NCI-H2227 treated with DMSO at 0.1 percent for 48 hours (cell line): ENCODE measurements around the gene HTT.
"Not testable (repeated sequence)": the region's sequence is repeated elsewhere in the genome, so short reads cannot be mapped to it uniquely, and the experiment has no call there.

Experiments
- DNase-seq: peaks from one replicate; lab custom pipeline; 2025; lab: John Stamatoyannopoulos, UW

The HTT gene

DNA sequence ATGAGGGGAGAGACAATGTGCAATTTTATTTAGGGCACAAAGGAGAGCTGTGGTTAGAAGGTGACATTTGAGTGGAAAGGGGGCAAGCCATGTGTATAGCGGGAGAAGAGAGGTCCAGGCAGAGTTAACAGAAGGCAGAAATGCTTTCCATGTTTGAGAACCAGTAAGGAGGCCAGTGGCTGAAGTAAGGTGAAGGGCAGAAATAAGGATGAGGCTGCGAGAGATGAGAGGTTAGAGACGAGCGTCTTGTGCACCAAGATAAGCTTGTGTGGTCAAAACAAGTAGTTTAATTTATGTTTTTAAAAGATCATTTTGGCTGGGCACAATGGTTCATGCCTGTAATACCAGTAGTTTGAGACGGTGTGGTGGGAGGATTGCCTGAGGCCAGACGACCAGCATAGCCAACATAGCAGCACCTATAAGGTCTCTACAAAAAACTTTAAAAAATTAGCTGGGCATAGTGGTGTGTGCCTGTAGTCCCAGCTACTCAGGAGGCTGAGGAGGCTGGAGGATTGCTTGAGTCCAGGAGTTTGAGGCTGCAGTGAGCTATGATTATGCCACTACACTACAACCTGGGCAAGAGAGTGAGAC, 8.5 kb downstream of the HTT start:
- no peak for DNase-seq

DNA sequence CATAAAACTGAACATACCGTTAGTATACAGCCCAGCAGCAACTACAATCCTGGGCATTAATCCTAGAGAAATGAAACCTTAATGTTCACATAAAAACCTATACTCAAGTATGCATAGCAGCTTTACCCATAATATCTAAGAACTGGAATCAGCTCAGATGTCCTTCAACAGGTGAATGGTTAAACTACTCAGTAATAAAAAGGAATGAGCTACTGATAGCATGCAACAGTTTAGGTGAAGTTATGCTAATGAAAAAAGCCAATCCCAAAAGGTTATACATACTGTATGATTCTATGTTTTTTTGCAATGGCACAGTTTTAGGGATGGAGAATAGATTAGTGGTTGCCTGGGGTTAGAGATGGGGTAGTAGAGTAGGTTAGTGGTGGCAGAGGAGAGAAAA, 9.3 kb downstream of the HTT start:
- no peak for DNase-seq

DNA sequence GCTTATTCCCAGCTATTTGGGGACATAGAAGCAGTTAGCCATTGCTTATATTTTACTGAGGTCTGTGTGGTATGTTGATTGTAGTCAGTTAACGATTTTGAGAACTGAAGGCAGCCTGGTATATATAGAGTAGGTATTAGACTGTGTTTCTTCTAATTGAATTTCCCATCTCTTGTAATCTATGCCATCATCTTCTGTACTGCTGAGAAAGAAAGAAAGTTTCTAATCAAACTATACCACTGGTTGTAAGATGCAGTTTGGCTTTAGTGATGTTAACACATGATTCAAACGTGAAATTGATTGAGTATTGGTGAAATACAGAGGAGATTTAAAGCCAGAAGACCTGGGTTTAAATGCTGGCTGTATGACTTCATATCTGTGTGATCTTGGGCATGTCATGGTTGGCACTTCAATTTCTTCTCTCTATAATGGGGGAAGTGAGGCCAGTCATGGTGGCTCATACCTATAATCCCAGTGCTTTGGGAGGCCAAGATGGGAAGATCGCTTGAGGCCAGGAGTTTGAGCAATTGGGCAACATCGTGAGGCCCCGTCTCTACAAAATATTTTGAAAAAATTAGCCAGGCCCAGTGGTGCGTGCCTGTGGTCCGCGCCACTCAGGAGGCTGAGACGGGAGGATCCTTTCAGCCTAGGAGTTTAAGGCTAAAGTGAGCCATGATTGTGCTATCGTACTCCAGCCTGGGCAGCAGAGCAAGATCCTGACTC, 11.6 kb downstream of the HTT start:
- DNase-seq: no peak

DNA sequence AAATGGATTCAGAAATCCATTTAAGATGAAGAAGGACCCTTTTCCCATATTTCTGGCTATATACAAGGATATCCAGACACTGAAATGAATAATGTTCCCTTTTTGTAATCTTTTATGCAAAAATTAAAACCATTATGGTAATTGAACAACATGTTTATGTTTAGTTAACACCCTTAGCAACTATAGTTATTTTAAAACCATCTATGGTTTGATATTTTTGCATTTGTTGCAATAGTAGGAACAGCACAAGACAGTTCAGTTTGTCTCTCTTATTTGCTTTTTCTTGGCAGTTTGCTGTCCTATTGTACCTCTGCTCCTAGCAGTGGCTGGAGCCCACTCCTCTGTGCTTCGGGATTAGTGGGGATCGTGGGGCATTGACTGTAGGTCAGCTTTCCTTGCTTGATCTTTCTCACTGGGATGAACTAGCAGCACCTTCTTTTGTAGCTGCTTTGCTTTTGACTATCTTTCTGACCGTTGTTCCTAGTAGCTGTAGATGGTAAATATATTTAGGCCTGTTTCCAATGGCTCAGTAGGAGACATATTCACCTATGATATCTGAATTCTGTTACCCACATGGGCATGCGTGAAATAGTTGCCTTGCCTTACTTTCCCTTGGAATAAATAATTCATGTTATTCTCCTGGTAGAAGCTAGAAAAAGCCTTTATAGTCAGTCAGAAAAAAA, 12.8 kb downstream of the HTT start:
- DNase-seq: no peak

DNA sequence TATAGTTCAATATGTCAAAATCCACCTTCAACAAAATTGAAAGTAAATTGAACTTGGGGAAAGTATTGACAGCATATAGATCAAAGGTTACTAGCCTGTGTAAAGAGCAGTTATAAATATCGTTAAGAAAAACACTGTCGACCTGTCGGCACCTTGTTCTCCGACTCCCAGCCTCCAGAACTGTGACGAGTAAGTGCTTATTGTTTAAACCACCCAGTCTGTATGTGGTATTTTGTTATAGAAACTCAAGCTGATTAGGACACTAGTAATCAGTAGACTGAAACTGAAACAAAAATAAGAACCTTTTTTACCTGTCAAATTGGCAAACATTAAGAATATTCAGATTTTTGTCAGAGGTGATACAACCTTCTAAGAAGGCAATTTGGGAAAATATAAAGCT, 17.0 kb downstream of the HTT start:
- DNase-seq: no peak

DNA sequence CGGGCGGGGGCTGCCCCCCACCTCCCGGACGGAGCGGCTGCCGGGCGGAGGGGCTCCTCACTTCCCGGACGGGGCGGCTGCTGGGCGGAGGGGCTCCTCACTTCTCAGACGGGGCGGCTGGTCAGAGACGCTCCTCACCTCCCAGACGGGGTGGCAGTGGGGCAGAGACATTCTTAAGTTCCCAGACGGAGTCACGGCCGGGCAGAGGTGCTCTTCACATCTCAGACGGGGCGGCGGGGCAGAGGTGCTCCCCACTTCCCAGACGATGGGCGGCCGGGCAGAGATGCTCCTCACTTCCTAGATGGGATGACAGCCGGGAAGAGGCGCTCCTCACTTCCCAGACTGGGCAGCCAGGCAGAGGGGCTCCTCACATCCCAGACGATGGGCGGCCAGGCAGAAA, 20.2 kb downstream of the HTT start:
- not testable (repeated sequence) for DNase-seq

DNA sequence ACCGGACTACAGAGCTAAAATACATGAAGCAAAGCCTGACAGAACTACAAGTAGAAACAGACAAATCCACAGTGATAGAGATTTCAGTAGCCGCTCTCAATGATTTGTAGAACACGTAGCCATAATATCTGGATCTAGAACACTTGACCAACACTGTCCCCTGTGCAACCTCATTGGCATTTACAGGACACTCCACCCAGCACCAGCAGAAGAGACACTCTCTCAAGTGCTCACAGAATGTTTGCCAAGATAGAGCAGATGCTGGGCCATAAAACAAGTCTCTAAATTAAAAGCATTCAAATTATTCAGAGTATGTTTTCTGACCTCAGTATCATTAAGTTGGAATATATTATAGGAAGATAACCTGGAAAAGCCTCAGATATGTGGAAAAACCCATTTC, 21.7 kb downstream of the HTT start:
- no peak for DNase-seq

DNA sequence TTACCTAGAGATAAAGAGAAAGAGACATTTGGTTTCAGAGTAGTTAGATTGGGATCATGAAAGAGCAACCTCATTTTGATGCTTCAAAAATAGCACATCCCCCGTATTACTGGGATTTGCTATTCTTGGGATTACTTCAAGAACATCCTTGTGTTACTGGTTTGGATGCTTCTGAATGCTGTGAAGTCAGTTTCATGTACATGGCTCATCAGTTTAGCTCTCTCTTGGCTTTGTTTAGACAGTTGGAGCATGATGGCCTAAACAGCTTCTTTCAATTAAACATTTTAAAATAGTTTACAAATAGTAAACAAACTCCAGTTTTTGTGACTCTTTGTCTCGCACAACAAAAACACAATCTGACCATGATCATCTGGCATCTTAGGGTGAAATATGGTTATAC, 23.9 kb downstream of the HTT start:
- DNase-seq: no peak

DNA sequence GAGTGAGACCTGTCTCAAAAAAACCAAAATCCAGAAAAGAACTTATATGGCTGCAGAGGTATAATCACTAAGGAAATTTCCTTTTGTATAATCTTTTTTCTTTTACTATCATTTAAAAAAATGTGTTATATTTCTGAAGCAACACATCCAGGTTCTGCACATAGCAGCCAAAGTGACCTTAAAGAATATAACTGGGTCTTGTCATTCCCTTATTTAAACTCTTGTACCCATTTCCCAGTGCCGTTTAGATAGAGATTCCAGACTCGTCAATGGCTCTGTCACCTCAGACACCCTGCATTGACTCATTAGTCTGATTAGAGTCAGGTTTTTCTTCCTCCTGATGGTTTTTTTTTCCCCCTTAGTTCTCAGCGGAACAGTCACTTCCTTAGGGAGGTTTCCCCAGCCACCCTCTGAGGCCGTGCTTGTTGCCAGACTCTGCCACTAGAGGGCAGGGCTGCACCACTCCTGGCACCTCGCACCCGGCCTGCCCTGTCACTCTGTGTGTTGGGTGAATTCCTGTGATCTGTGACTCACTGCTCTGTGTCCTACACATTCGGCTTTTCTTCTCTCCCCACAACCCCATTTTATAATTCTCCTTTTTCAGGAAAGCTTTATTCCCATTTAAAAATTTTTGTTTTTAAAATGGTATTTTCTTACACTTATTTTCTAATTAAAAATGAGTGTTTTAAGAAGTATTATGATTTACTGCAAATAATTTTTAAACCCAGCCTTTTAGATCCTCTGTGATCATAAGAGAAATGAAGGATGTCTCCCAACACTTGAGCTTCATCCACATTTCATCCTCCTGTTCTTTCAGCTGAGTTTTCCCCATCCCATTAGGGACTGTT, 32.1 kb downstream of the HTT start:
- DNase-seq: peak; percentile 53

DNA sequence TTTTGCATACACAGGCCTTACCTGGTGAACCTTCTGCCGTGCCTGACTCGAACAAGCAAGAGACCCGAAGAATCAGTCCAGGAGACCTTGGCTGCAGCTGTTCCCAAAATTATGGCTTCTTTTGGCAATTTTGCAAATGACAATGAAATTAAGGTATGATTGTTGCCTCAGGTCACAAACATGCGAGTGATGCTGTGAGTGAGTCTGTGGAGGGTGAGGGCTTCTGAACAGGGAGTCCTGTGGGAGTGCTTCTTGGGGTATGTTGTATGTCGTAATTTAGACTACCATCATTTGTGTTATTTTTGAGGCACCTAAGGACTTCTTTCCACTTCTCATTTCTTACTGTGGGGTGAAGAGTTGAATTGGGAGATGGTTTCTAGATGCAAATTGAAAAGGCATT, 32.8 kb downstream of the HTT start:
- no peak for DNase-seq

DNA sequence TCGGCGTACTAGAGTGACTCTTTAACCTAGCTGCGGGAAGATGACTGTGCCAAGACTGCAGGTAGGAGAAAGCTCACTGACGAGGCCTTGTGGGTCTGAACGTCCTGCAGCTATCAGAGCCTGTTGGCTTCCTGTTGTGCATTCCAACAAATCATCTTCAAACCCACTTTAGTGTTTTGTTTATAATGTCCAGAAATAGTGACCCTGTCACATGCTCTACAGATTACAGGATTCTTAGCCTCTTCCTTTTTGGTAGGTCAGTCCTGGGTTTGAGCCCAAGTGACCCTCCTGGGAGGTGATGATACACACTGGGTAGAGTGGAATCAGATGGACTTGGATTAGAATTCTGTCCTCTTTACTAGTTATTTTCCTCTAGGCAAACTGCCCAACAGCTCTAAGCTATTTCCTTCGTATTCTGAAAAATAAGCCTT, 33.2 kb downstream of the HTT start:
- no peak for DNase-seq

DNA sequence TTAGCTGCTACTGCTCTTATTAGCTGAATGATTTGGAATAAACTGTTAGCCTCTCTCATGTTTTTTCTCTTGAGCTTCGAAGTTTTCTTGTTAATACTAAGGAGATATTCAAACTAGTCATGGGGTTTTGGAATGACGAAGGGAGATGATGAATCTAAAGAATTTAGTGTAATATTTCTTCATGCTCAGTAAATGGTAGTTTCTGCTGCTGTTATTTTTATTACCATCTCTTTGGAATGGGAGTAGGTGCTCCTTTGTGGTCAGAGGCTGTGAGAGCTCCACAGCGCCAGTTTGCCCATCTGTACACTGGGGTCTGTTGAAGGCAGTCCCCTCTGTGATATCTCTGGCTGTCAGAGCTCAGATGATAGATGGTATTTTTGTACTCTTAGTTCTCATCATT, 33.7 kb downstream of the HTT start:
- DNase-seq: no peak

DNA sequence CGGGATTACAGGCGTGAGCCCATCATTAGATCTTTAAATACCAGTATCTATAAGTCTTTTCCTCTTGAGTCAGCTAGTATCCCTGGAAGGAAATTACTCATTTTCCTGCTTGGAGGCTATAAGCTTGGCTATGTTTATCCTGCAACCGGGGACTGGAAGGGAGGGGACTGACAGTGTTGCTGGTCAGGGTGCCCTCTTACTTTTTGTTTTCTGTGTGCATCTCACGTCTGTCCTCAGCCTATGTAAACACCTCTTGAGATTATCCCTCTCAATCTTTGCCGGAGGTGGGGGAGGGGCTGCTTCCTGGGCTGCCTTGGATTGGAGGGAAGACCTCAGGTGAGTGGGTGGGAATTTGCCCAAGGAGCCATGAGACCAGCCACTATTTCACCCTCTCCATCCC, 37.0 kb downstream of the HTT start:
- no peak for DNase-seq

DNA sequence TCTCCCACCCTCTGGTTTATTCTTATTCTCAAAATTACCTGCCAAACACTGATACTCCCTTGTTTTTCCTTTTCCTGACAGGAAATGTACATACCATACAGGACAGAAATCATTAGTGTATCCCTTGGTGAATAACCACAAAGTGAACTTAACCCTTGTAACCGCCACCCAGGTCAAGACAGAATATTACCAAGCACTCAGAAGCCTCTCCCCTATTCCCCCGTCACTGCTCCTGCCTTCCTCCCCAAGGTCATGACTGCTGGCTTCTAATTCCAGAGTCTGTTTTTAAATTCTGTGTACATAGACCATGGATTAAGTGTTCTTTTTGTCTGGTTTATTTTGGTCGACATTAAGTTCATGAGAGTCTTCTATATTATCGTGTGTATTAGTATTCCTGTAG, 37.7 kb downstream of the HTT start:
- DNase-seq: no peak

DNA sequence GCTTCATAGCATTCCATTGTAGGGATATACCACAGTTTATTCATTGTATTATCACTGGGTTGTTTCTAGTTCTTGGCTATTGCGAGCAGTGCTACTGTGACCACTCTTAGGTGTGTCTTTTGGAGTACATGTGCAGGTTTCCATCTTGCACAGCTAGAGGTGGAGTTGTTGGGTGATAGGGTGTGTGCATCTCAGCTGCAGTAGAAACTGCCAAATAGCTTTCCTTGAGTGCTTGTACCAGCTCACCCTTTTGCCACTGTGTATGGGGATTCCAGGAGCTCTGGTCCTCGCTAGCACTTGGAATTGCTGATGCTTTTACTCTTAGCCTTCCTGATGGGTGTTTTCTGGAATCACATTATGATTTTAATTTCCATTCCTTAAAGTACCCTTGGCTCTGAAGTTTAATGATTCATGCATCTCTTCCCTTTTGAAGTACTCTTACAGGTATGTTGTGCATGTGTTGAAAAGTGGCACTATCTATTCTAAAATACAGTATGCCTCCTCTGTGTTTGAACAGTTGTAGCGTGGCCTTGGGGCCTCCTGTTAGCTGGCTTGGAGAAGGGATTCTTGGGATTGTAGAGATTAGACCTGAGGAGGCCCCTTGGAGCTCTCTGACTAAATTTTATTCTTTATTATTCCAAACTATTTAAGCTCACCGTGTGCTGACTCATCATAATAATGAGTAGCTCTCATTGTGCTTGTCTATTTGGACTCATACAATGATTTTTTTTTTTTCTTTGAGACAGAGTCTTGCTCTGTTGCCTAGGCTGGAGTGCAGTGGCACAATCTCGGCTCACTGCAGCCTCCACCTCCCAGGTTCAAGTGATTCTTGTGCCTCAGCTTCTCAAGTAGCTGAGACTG, 38.4 kb downstream of the HTT start:
- no peak for DNase-seq

DNA sequence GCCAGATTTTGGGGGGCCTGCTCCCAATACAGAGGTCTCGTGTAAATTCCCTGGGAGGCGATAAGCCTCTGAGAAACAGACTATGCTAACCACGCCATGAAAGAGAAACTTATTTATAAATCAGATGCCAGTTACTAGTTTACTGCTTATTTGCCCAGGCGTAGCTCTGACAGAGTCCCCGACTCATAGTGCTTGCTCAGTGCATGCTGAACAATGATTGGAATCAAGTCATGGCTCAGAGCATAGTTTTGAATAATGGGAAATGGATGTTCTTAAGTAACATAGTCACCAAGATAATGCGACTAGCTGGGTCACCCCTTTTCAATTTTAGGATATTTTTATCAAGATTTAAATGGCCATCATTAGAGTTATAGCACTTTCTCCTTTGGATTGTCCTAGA, 39.9 kb downstream of the HTT start:
- no peak for DNase-seq

DNA sequence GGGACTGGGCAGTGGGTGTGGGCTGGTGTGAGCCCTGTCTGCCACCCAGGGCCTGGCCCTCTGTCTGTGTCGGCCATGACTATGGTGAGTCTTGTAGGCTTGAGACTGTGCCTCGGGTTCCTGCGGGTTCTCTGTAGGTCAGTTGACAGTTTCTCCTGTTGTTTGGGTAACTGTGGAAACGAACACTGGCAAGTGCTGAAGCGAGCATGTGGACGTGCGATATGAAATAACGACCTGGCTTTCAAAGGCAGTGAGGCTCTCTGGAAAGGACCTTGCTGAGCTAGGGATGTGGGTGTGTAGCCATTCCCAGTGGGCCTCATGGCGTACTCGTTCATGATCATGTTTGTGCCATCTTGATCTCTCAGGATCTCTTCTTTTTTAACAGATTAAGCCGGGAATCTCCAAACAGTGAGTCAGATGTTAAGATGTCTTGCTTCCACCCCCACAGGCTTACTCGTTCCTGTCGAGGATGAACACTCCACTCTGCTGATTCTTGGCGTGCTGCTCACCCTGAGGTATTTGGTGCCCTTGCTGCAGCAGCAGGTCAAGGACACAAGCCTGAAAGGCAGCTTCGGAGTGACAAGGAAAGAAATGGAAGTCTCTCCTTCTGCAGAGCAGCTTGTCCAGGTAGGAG, 41.3 kb downstream of the HTT start:
- DNase-seq: no peak

DNA sequence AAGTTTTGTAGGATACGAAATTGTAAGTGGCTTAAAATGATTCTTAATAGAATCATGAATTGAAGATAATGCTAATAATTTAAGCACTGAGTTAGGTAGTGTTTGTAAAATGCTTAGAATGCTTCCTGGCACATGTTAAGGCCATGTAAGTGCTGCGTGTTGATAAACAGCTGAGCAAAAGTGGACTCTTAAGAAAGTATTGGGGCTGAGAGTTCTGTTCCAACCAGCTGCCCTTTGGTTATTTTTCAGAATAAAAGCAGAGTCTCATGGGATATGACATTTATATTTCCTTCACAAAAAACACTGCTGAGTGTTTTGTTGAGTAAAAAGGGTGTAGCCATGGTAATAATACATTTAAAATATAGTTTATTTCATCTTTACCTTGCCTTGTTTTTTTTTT, 42.5 kb downstream of the HTT start:
- DNase-seq: no peak

DNA sequence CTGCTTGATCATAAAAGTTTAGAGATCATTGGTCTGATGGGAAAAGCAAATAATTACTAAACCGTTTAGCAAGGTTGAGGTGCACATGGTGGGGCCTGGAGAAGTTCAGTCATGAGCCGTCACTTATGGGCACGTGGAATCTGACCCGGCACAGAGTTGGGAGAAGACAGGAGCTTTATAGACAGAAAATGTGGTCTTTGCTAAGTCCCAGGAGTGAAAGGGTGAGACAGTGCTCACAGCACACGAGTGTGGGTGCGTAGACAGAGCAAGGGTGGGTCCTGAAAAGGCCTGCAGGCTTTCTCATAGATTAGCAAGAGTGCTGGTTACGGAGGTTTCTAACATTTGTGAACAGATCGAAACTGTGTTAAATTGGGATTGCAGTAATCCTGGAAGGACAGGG, 43.8 kb downstream of the HTT start:
- DNase-seq: no peak

DNA sequence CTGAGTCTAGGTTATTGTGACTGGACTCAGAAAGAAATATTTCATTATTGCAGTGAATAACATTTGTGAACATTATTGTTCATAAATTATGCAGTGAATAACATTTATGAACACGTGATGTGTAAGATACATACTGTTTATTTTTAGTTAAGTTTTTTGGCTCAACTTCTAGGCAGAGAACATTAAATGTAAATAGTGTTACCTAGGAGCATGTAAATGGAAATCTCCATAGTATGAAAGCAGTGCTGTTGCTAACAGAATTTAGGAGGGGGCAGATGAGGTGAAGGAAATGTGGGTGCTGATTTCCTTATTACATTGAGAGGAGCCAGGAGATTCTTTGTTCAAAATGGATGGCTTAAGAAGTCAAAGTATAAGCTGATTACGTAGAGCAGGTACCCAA, 45.0 kb downstream of the HTT start:
- DNase-seq: no peak

DNA sequence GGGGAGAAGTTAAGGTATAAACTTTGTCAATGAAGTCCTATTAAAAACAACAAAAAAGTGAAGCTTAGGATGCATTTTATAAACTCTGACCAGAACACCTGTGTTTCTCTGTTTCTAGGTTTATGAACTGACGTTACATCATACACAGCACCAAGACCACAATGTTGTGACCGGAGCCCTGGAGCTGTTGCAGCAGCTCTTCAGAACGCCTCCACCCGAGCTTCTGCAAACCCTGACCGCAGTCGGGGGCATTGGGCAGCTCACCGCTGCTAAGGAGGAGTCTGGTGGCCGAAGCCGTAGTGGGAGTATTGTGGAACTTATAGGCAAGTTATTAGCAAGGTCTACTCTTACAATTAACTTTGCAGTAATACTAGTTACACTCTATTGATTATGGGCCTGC, 46.6 kb downstream of the HTT start:
- DNase-seq: no peak
